Kidney epithelial cell (primary cell): ENCODE measurements around the gene RNASE8. TPM values are rescaled to one million over a fixed set of nuclear protein-coding genes. Genes with fewer than 3 reads are reported as not detected.

ENCODE experiments used
- DNase-seq: peaks from one replicate; pipeline ENCODE4 v3.0.0-alpha.2; 2010; ENCODE audit warnings: low read depth
- H3K27me3 ChIP-seq: 2 replicates; pipeline ENCODE4 v1.6.0; 2011; ENCODE audit warnings: low read length; ENCODE audit not compliant: control insufficient read depth, insufficient read depth
- H3K36me3 ChIP-seq: 2 replicates; pipeline ENCODE4 v1.5.1; 2011; ENCODE audit warnings: low read length; ENCODE audit not compliant: control insufficient read depth, insufficient read depth
- H3K4me3 ChIP-seq: 2 replicates; pipeline ENCODE4 v1.5.1; 2011; ENCODE audit warnings: low read depth, mild to moderate bottlenecking, control low read depth, low read length
- CTCF ChIP-seq: IDR thresholded peaks from 2 replicates; pipeline ENCODE4 v1.5.1; 2011; ENCODE audit warnings: mild to moderate bottlenecking, moderate library complexity, low read length, control low read depth, inconsistent platforms; ENCODE audit not compliant: insufficient read depth, poor library complexity, severe bottlenecking
- total RNA-seq: library from RNA; depleted of rRNA; stranded (reverse); fragments of >200 nt; gene quantifications from 2 replicates; pipeline ENCODE4 v1.2.3, GENCODE V29; 2015

The RNASE8 gene
- total RNA-seq, 1 donor from 2014 or later, result not detected

DNA sequence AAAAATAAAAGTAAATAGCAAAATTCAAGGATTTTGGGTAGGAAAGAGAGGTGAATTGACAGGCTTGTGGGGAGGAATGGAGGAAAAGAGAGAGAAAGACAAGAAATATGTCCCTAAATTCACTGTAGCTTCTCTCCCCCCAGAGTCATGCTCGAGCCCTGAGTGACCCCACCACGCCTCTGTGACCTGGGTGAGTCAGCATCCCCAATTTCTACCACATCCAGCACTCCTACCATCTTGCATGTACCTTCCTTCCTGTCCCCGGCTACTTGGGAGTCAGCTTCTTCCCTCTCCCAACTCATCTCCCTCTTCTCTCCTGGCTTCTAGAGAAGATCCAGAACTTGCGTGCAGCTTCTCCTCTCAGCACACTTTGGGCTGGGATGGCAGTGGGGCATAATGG is 31.1 kb downstream of the RNASE8 start:
- TF ChIP-seq CTCF, result no peak
- no peak for DNase-seq
- H3K36me3 ChIP-seq, result no peaks in the 10 kb centered on the region

DNA sequence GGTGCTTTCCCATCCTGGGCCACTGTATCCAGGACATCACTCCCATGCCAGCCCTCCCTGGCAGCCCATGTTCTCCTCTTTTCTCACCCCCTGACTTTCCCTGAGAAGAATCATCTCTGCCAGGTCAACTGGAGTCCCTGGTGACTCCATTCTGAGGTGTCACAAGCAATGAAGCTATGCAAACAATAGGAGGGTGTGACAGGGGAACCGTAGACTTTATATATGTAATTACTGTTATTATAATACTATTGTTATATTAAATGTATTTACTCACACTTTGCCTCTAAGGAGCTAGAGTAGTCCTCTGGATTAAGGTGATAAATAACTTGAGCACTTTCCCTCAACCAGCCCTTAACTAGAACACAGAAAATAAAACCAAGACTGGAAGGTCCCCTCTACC is 31.6 kb downstream of the RNASE8 start:
- no peak for DNase-seq
- H3K27me3 ChIP-seq, result no peaks in the 10 kb centered on the region
- TF ChIP-seq CTCF, result no peak
- H3K36me3 ChIP-seq, result no peaks in the 10 kb centered on the region
- H3K4me3 ChIP-seq, result no peak overlapping the region

More for the DNA sequence above, 31.1 kb downstream of the RNASE8 start:
- H3K27me3 ChIP-seq, result no peaks in the 10 kb centered on the region
- no peak overlapping the region for H3K4me3 ChIP-seq

- DNase-seq, result no peak
- Histone ChIP-seq H3K27me3 (no peaks in the 10 kb centered on the region), H3K36me3 (no peaks in the 10 kb centered on the region), H3K4me3 (no peak overlapping the region)
- no peak for TF ChIP-seq CTCF
Measured at GRCh38 chr14:21089877-21090193, 32.2 kb downstream of the RNASE8 start.

DNA sequence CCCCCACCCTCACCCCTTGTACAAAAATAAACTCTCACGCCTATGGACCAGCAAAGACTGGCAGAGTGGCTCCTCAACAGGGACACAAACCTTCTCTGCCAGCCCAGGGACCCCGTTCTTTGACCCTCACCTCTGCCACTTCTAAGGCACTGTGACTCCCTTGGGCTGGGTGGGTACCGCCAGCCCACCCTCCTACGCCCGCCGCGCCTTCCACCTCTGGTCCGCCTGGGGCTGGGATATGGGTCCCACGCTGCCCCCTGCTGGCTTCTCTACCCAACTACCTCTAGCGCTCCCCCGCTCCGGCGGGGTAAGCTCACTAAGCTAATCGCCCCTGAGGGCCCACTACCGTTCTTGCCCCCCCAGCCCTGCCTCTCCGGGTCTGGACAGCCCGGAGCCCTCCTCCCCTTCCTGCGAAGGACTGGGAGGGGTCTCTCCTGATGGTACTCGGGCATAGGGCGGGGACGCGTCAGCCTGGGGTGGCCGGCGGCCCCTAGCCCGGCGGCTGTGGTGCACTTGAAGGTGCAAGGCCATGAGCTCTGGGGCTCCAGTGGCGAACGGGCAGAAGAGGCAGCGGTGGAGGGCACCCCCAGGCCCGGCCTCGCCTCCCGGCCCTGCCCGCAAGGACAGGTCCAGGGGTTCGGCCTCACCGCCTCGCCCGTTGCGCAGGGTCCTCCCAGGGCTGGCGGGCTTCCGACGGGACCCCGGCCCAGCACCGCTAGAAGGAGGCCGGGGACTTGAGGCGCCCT is 32.7 kb downstream of the RNASE8 start:
- Histone ChIP-seq H3K4me3 (no peak overlapping the region), H3K27me3 (no peaks in the 10 kb centered on the region), H3K36me3 (no peaks in the 10 kb centered on the region)
- peak; percentile 56 for TF ChIP-seq CTCF
- DNase-seq, result no peak

GRCh38 chr14:21090940-21091663 is 33.5 kb downstream of the RNASE8 start:
- no peaks in the 10 kb centered on the region for H3K36me3 ChIP-seq
- no peak for TF ChIP-seq CTCF
- no peak overlapping the region for H3K4me3 ChIP-seq
- no peak for DNase-seq
- H3K27me3 ChIP-seq, result no peaks in the 10 kb centered on the region
